GM23338 (cell line): Measurements from ENCODE around the gene SLC19A1. TPM values are rescaled to one million over a fixed set of nuclear protein-coding genes. Genes with fewer than 3 reads are reported as not detected.

Source experiments
- ATAC-seq: fragments of 200-7000 bp; cut with Tn5 transposase; 3 replicates; pipeline ENCODE4 v1.9.1; 2020
- DNase-seq: peaks from one replicate; pipeline ENCODE4 v3.0.0-alpha.2; 2015; ENCODE audit warnings: low spot score
- H2AFZ ChIP-seq: fragments of 200-600 bp; sonication (generic); 2 replicates; pipeline ENCODE4 v1.8.0; 2016; ENCODE audit warnings: antibody characterized with exemption, mild to moderate bottlenecking, moderate library complexity
- H3F3A ChIP-seq: fragments of 200-600 bp; sonication (generic); replicated peaks from 2 replicates; pipeline ENCODE4 v1.8.0; 2017; ENCODE audit warnings: antibody characterized with exemption, mixed run types, low read depth
- H3K27ac ChIP-seq: fragments of 200-600 bp; sonication (generic); 2 replicates; pipeline ENCODE4 v1.6.1; 2016; ENCODE audit warnings: low read depth
- H3K27me3 ChIP-seq: fragments of 200-600 bp; sonication (generic); 2 replicates; pipeline ENCODE4 v1.8.0; 2016; ENCODE audit warnings: mild to moderate bottlenecking, mixed run types, moderate library complexity; ENCODE audit not compliant: insufficient read depth
- H3K36me3 ChIP-seq: fragments of 200-600 bp; sonication (generic); 2 replicates; pipeline ENCODE4 v1.8.0; 2016; ENCODE audit warnings: mild to moderate bottlenecking; ENCODE audit not compliant: insufficient read depth
- H3K4me1 ChIP-seq: fragments of 200-600 bp; sonication (generic); 2 replicates; pipeline ENCODE4 v1.8.0; 2016; ENCODE audit warnings: mild to moderate bottlenecking, moderate library complexity; ENCODE audit not compliant: insufficient read depth
- H3K4me2 ChIP-seq: fragments of 200-600 bp; sonication (generic); 2 replicates; pipeline ENCODE4 v1.7.1; 2017; ENCODE audit warnings: mixed run types
- H3K4me3 ChIP-seq: fragments of 200-600 bp; sonication (generic); 2 replicates; pipeline ENCODE4 v1.6.1; 2016; ENCODE audit warnings: mixed run types
- H3K79me2 ChIP-seq: fragments of 200-600 bp; sonication (generic); replicated peaks from 2 replicates; pipeline ENCODE4 v1.8.0; 2017; ENCODE audit warnings: mild to moderate bottlenecking; ENCODE audit not compliant: insufficient read depth
- H3K9me2 ChIP-seq: fragments of 200-600 bp; sonication (generic); 2 replicates; pipeline ENCODE4 v1.8.0; 2017; ENCODE audit not compliant: insufficient read depth
- H4K20me1 ChIP-seq: fragments of 200-600 bp; sonication (generic); replicated peaks from 2 replicates; pipeline ENCODE4 v1.8.0; 2017; ENCODE audit warnings: mild to moderate bottlenecking; ENCODE audit not compliant: insufficient read depth
- H3K27ac Mint-ChIP-seq: 2 replicates; pipeline ENCODE4 v1.8.0; 2020; ENCODE audit warnings: inconsistent platforms, mild to moderate bottlenecking, moderate library complexity, mixed read lengths
- H3K27me3 Mint-ChIP-seq: 3 replicates; pipeline ENCODE4 v1.8.0; 2022; ENCODE audit warnings: low read depth, mild to moderate bottlenecking, moderate library complexity, mixed read lengths, inconsistent platforms; ENCODE audit not compliant: insufficient read depth, poor library complexity
- H3K36me3 Mint-ChIP-seq: 3 replicates; pipeline ENCODE4 v1.8.0; 2021; ENCODE audit warnings: low read depth, mild to moderate bottlenecking, inconsistent platforms, moderate library complexity, mixed read lengths
- H3K4me1 Mint-ChIP-seq: 3 replicates; pipeline ENCODE4 v1.8.0; 2020; ENCODE audit warnings: mild to moderate bottlenecking, inconsistent platforms, mixed read lengths
- H3K4me3 Mint-ChIP-seq: 3 replicates; pipeline ENCODE4 v1.8.0; 2021; ENCODE audit warnings: moderate library complexity, mild to moderate bottlenecking, inconsistent platforms, mixed read lengths
- H3K9me3 Mint-ChIP-seq: 3 replicates; pipeline ENCODE4 v1.8.0; 2020; ENCODE audit warnings: moderate library complexity, mild to moderate bottlenecking, inconsistent platforms, mixed read lengths
- CREB1 ChIP-seq: fragments of 250-450 bp; sonication (Bioruptor Pico); IDR thresholded peaks from 2 replicates; pipeline ENCODE4 v1.5.0; 2020; ENCODE audit warnings: low read depth, mild to moderate bottlenecking, moderate library complexity
- CTCF ChIP-seq, 2 experiments: fragments of 200-600 bp in 1 of 2; sonication (generic) in 1 of 2; conservative IDR thresholded peaks; 2 replicates each; pipeline versions ENCODE4 v1.5.1 to v1.6.1; 2016 to 2017; ENCODE audit warnings: antibody characterized with exemption in 2 of 2, low read depth in 2 of 2, mild to moderate bottlenecking in 2 of 2, moderate library complexity in 1 of 2
- ETS1 ChIP-seq: IDR thresholded peaks from 2 replicates; pipeline ENCODE4 v1.6.1; 2016; ENCODE audit warnings: antibody characterized with exemption
- EZH2 ChIP-seq: fragments of 200-600 bp; sonication (generic); IDR thresholded peaks from one replicate; pipeline ENCODE4 v1.8.0; 2017; ENCODE audit warnings: antibody characterized with exemption, mild to moderate bottlenecking, low read depth; ENCODE audit not compliant: unreplicated experiment
- EZH2phosphoT487 ChIP-seq: fragments of 200-600 bp; sonication (generic); IDR thresholded peaks from one replicate; pipeline ENCODE4 v1.8.1; 2018; ENCODE audit warnings: antibody characterized with exemption; ENCODE audit not compliant: unreplicated experiment
- JUNB ChIP-seq: IDR thresholded peaks from one replicate; pipeline ENCODE4 v1.6.1; 2016; ENCODE audit warnings: antibody characterized with exemption; ENCODE audit not compliant: unreplicated experiment
- NANOG ChIP-seq: IDR thresholded peaks from 2 replicates; pipeline ENCODE4 v1.6.1; 2016; ENCODE audit warnings: antibody characterized with exemption, borderline replicate concordance
- POLR2AphosphoS5 ChIP-seq: IDR thresholded peaks from 2 replicates; pipeline ENCODE4 v1.6.1; 2016; ENCODE audit warnings: antibody characterized with exemption, low read depth
- REST ChIP-seq: IDR thresholded peaks from one replicate; pipeline ENCODE4 v1.6.1; 2018; ENCODE audit warnings: antibody characterized with exemption; ENCODE audit not compliant: unreplicated experiment
- ZNF114 ChIP-seq: fragments of 250-450 bp; sonication (Bioruptor Pico); IDR thresholded peaks from 2 replicates; pipeline ENCODE4 v1.5.0; 2020; ENCODE audit warnings: mild to moderate bottlenecking, moderate library complexity
- ZNF331 ChIP-seq: fragments of 250-450 bp; sonication (Bioruptor Pico); IDR thresholded peaks from 2 replicates; pipeline ENCODE4 v1.5.0; 2020; ENCODE audit warnings: low read depth, mild to moderate bottlenecking, moderate library complexity
- ZNF462 ChIP-seq: fragments of 250-450 bp; sonication (Bioruptor Pico); IDR thresholded peaks from 2 replicates; pipeline ENCODE4 v1.5.0; 2020; ENCODE audit warnings: mild to moderate bottlenecking, moderate library complexity
- polyA plus RNA-seq: library from polyadenylated mRNA; unstranded; fragments of >200 nt; fragmentation: Nextera tagmentation; extraction: Ambion mirVana; gene quantifications from 2 replicates; pipeline ENCODE4 v1.2.1, GENCODE V29; 2016
- total RNA-seq: library from RNA; depleted of rRNA; stranded (reverse); fragments of >200 nt; shearing (Covaris generic); gene quantifications from 2 replicates; pipeline ENCODE4 v1.2.3, GENCODE V29; 2014

Gene SLC19A1
- total and polyA plus RNA-seq, 2 experiments from 2014 or later, result 31.2 to 33.0 TPM

- H3K79me2 ChIP-seq, result peaks cover 33% of the 10 kb centered on the region
- peaks cover 3% of the 10 kb centered on the region for H3K27me3 Mint-ChIP-seq
- H3K9me3 Mint-ChIP-seq, result no peaks in the 10 kb centered on the region; the same call in 2 of the 3 replicates
- H3K27ac ChIP-seq, result no peak overlapping the region
- no peak overlapping the region for H3K4me3 ChIP-seq
- H4K20me1 ChIP-seq, result peaks cover 8% of the 10 kb centered on the region; the same call in 1 of the 2 replicates
- no peak overlapping the region for H2AFZ ChIP-seq
- no peak overlapping the region for H3K27ac Mint-ChIP-seq
- peaks cover 8% of the 10 kb centered on the region; the same call in 2 of the 3 replicates for H3K36me3 Mint-ChIP-seq
- peaks cover 6% of the 10 kb centered on the region for H3K4me1 Mint-ChIP-seq
- no peaks in the 10 kb centered on the region for H3K9me2 ChIP-seq
- H3K36me3 ChIP-seq, result no peaks in the 10 kb centered on the region
- TF ChIP-seq CREB1 (CRISPR knock-in tag), result no peak
- no peak for TF ChIP-seq NANOG
- TF ChIP-seq EZH2, result no peak
- TF ChIP-seq ETS1, result no peak
- TF ChIP-seq ZNF331 (CRISPR knock-in tag), result no peak
- TF ChIP-seq CTCF (conservative IDR thresholded peaks at IDR 0.05; ENCODE audit: low read depth in 2 of 2), result no peak
- TF ChIP-seq JUNB, result no peak
- no peak for TF ChIP-seq POLR2AphosphoS5
- TF ChIP-seq ZNF114 (CRISPR knock-in tag), result no peak
- no peak for TF ChIP-seq REST
- no peak for TF ChIP-seq ZNF462
- no peak for TF ChIP-seq EZH2phosphoT487
- H3K27me3 ChIP-seq, result no peaks in the 10 kb centered on the region
- H3F3A ChIP-seq, result no peaks in the 10 kb centered on the region
- H3K4me1 ChIP-seq, result no peaks in the 10 kb centered on the region; the same call in 1 of the 2 replicates
- no peak overlapping the region for H3K4me2 ChIP-seq
- no peak for ATAC-seq
- DNase-seq, result no peak
- no peak overlapping the region for H3K4me3 Mint-ChIP-seq
Measured at GRCh38 chr21:45538381-45539045, 3.7 kb downstream of the SLC19A1 start.
